HG02588 (cell line): ENCODE measurements around the gene FRG2B.
"Not testable (repeated sequence)": the region's sequence is repeated elsewhere in the genome, so short reads cannot be mapped to it uniquely, and the experiment has no call there.

Source experiments
- ATAC-seq: cut with Tn5 transposase; IDR thresholded peaks from one replicate; pipeline ENCODE4 v1.9.1; 2021; ENCODE audit warnings: mild to moderate bottlenecking, moderate library complexity; ENCODE audit not compliant: unreplicated experiment

Gene FRG2B

DNA sequence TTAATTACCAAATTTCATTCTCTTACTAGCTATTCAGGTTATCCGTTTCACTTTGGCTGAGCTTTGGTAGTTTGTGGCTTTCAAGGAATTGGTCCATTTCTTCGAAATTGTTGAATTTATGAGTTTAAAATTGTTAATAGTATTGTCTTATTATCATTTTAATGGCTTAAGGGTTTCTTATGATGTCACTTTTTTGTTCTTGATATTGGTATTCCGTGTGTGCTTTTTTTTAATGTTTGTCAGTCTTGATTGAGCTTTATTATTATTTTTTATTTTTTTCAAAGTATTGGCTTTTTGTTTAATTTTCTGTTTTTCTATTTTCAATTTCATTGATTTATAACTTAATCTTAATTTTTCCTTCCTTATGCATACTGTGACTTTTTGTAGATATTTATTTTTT lies 25.9 kb downstream of the FRG2B start:
- no peak for ATAC-seq

DNA sequence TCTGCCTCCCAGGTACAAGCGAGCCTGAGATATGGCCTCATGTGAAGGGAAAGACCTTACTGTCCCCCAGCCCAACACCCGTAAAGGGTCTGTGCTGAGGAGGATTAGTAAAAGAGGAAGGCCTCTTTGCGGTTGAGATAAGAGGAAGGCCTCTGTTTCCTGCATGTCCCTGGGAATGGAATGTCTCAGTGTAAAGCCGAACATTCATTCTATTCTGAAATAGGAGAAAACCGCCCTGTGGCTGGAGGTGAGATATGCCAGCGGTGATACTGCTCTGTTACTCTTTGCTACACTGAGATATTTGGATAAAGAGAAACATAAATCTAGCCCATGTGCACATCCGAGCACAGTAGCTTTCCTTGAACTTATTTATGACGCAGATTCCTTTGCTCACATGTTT lies 26.7 kb downstream of the FRG2B start:
- not testable (repeated sequence) for ATAC-seq

DNA sequence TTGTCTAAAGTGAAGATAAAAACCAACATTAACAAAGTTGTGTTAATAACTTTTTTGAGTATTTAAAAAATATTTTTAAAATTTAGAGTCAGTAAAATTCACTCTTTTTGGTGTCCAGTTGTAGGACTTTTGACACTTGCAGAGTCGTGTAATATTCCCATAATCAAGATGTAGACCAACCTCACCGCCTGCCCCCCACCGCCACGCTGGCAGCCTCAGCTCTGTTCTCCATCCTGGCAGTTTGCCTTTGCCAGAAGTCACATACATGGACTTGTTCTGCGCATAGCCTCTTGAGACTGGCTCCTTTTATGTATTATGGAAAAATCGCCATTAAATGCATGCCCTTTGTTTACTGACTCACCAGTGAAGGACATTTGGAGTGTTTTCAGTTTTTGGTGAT lies 33.9 kb downstream of the FRG2B start:
- ATAC-seq, result no peak

DNA sequence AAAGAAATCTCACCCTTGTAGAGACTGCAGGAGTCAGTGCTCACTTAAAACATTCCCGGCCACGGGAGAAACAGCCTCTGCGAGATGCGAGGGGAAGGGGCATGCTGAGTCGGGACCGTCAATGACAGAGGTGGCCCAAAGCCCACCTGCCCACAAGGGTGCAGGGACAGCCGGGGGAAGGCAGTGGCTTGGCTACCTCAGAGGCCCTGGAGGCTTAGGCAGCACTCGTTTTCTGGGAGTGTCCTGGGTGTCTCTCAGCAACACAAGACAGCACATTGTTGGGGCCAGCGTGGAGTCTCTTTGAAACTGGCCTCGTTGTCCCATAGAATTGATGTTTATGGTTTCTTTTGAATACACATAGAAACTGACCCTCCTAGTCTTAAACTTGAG lies 35.6 kb downstream of the FRG2B start:
- ATAC-seq, result no peak

DNA sequence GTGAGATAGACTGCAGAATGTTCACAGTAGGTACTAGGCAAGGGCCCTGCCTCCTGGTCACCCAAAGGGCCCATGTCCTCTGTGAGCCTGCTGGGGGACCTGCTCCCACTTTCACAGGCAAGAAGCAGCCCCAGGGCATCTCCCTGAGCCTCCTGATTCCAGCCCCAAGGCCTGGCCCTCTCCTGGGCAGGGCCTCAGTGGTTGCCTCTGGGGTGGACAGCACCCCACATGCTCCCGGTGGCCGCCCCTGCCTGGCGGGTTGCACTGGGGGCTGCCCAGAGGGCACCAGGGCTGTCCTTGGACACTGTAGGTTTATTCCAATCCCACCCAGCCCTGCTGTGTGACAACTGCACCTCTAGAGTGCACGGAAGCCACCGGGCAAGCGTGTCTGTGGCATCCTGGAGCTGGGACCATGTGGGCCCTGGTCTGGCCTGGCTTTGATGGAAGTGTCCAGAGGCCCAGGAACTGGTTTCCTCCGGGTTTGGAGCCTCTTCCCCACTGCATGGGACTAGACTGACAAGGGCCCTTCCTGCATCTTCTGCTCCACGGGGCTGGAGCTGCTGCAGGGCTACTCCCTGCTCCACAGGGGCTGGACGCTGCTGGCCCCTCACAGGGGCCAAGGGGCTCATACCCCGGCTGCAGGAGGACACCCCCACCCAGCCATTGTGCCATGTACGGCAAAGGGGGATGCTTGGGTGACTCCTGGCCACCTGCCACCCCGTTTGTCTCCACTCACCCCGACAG lies 36.2 kb downstream of the FRG2B start:
- no peak for ATAC-seq

DNA sequence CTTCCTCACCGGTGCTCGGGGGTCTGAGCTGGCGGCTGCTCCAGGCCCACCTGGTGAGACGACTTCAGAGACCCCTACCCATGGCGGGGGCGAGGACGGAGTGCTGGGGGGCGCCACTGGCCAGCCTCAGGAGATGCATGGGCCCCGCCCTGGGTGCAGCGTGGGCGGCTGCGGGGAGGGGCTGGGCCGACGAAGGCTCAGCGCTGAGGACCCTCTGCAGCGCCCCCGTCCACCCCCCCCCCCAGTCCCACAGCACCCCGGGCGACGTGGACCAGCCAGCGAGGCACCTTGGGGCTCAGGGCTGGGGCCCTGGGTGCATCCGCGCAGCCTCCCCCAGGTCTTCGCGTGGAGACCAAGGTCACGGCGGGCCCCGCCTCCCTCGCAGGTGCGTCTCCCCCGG lies 49.6 kb downstream of the FRG2B start:
- not testable (repeated sequence) for ATAC-seq
